Measurements from ENCODE around the gene INTS15. TPM values are rescaled to one million over a fixed set of nuclear protein-coding genes. Genes with fewer than 3 reads are reported as not detected.
A peak's percentile ranks its signal among the peaks of the same experiment; 100 is the strongest.

The INTS15 gene
- total and polyA plus RNA-seq, 9 of the 15 experiments (the other 6 are each of a cell fraction or from before 2014, with no cell fraction given) = 0.52 to 28.9 (median 11.6) TPM

- TF ChIP-seq FOXK2 (conservative IDR thresholded peaks at IDR 0.05 in 1 of 2, IDR thresholded peaks at IDR 0.05 in 1 of 2; ENCODE audit: low read depth in 2 of 2) = peak in 1 of 2 experiments; percentile 35; a peak in 3 of 4 replicates
- TF ChIP-seq ZNF24 (IDR thresholded peaks at IDR 0.05) = peak; percentile 43; the same call in 1 of the 2 replicates
- TF ChIP-seq ESRRB (CRISPR knock-in tag; IDR thresholded peaks at IDR 0.05; ENCODE audit: borderline replicate concordance) = no peak
- peak; percentile 59; the same call in 1 of the 2 replicates for TF ChIP-seq ELF1 (tag; IDR thresholded peaks at IDR 0.05)
- TF ChIP-seq SAFB (IDR thresholded peaks at IDR 0.05; ENCODE audit: borderline replicate concordance, low read depth, low read length) = 0 out of 2 replicates have a peak, but pooled peaks have one; percentile 25
- peak; percentile 90 for TF ChIP-seq ATF7 (IDR thresholded peaks at IDR 0.05)
- TF ChIP-seq, protein P1, sequence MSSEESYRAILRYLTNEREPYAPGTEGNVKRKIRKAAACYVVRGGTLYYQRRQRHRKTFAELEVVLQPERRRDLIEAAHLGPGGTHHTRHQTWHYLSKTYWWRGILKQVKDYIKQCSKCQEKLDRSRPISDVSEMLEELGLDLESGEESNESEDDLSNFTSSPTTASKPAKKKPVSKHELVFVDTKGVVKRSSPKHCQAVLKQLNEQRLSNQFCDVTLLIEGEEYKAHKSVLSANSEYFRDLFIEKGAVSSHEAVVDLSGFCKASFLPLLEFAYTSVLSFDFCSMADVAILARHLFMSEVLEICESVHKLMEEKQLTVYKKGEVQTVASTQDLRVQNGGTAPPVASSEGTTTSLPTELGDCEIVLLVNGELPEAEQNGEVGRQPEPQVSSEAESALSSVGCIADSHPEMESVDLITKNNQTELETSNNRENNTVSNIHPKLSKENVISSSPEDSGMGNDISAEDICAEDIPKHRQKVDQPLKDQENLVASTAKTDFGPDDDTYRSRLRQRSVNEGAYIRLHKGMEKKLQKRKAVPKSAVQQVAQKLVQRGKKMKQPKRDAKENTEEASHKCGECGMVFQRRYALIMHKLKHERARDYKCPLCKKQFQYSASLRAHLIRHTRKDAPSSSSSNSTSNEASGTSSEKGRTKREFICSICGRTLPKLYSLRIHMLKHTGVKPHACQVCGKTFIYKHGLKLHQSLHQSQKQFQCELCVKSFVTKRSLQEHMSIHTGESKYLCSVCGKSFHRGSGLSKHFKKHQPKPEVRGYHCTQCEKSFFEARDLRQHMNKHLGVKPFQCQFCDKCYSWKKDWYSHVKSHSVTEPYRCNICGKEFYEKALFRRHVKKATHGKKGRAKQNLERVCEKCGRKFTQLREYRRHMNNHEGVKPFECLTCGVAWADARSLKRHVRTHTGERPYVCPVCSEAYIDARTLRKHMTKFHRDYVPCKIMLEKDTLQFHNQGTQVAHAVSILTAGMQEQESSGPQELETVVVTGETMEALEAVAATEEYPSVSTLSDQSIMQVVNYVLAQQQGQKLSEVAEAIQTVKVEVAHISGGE (CRISPR knock-in tag; IDR thresholded peaks at IDR 0.05) = peak in 2 of 3 experiments; percentile 71 to 85; a peak in 4 of 6 replicates
- TF ChIP-seq NBN (IDR thresholded peaks at IDR 0.05; ENCODE audit: low read depth) = peak; percentile 59; the same call in 1 of the 2 replicates
- TF ChIP-seq ZFX (CRISPR knock-in tag; IDR thresholded peaks at IDR 0.05) = peak; percentile 97
- TF ChIP-seq EP400 (IDR thresholded peaks at IDR 0.05) = peak; percentile 79
- peak; percentile 76 for TF ChIP-seq PML (IDR thresholded peaks at IDR 0.05; ENCODE audit: low read length)
- peak in 1 of 2 experiments; percentile 79; a peak in 1 of 4 replicates for TF ChIP-seq ZNF639 (CRISPR knock-in tag; conservative IDR thresholded peaks at IDR 0.05 in 1 of 2, IDR thresholded peaks at IDR 0.05 in 1 of 2)
- TF ChIP-seq ZNF518B (CRISPR knock-in tag; IDR thresholded peaks at IDR 0.05) = no peak
- TF ChIP-seq TRIM24 (IDR thresholded peaks at IDR 0.05) = peak in 1 of 2 experiments; percentile 14; a peak in 1 of 4 replicates
- peak; percentile 98 for TF ChIP-seq POLR2A (conservative IDR thresholded peaks at IDR 0.05)
- no peak for TF ChIP-seq CAMTA2 (CRISPR knock-in tag; conservative IDR thresholded peaks at IDR 0.05)
- no peak for TF ChIP-seq ZFP1 (CRISPR knock-in tag; IDR thresholded peaks at IDR 0.05)
- TF ChIP-seq NR2C2 (CRISPR knock-in tag; IDR thresholded peaks at IDR 0.05) = peak; percentile 91
- no peak; the same call in none of the 2 replicates for TF ChIP-seq NR2C2 (tag; IDR thresholded peaks at IDR 0.05)
- peak; percentile 95 for TF ChIP-seq POLR2B (IDR thresholded peaks at IDR 0.05; ENCODE audit: low read depth, partially characterized antibody)
- TF ChIP-seq TARDBP (IDR thresholded peaks at IDR 0.05) = peak; percentile 44; the same call in 1 of the 2 replicates
Measured at GRCh38 chr7:6577369-6578113, 12.3 kb upstream of the INTS15 start, which contains the start of gene ZDHHC4 (continued).

Data from K562 (cell line).